Spinal cord (tissue), 10 donors: ENCODE measurements around the gene PARD3B. TPM values are rescaled to one million over a fixed set of nuclear protein-coding genes. Genes with fewer than 3 reads are reported as not detected.

ENCODE experiments used
- DNase-seq, 6 donors: peaks; one replicate each; pipeline versions ENCODE4 v3.0.0 to v3.0.0-alpha.2; 2013 to 2015; ENCODE audit warnings: low spot score in 6 of 6, low read depth in 4 of 6
- H3K27ac ChIP-seq: one replicate; pipeline ENCODE4 v1.5.1; 2013; ENCODE audit warnings: low read depth, low read length, control low read depth
- H3K27me3 ChIP-seq: one replicate; pipeline ENCODE4 v1.6.1; 2013; ENCODE audit warnings: low read length; ENCODE audit not compliant: control insufficient read depth, insufficient read depth
- H3K36me3 ChIP-seq: one replicate; pipeline ENCODE4 v1.6.1; 2013; ENCODE audit warnings: low read length; ENCODE audit not compliant: control insufficient read depth, insufficient read depth
- H3K4me1 ChIP-seq: one replicate; pipeline ENCODE4 v1.6.1; 2013; ENCODE audit warnings: low read length; ENCODE audit not compliant: control insufficient read depth, insufficient read depth
- H3K4me3 ChIP-seq: one replicate; pipeline ENCODE4 v1.5.1; 2013; ENCODE audit warnings: low read depth, low read length, control low read depth
- H3K9me3 ChIP-seq: one replicate; pipeline ENCODE4 v1.6.1; 2013; ENCODE audit warnings: low read length; ENCODE audit not compliant: control insufficient read depth, insufficient read depth
- WGBS: methylation state at CpG from one replicate; pipeline ENCODE4 v1.1.5; 2013; ENCODE audit warnings: missing lambda C conversion rate; ENCODE audit not compliant: insufficient coverage; 5-methylcytosine and 5-hydroxymethylcytosine counted together
- polyA plus RNA-seq, 2 donors: library from polyadenylated mRNA; unstranded; fragments of 120-200 nt; gene quantifications; one replicate each; pipeline ENCODE4 v1.2.1, GENCODE V29; 2013; ENCODE audit not compliant: insufficient read length in 2 of 2
- total RNA-seq, 2 donors: library from RNA; depleted of rRNA in 1 of 2; stranded (reverse); fragments of 120-200 nt in 1 of 2; fragments of >200 nt in 1 of 2; gene quantifications; one replicate each; pipeline versions ENCODE4 v1.2.3 to v1.2.4, GENCODE V29; 2013 to 2014
- donor health status: healthy.

The PARD3B gene
- total and polyA plus RNA-seq, 4 donors: 10.8 to 34.6 (median 22.1) TPM

GRCh38 chr2:204799791-204800190, 254.5 kb downstream of the PARD3B start:
- Histone ChIP-seq H3K27me3 (no peaks in the 10 kb centered on the region), H3K9me3 (no peaks in the 10 kb centered on the region), H3K4me3 (no peak overlapping the region), H3K36me3 (no peaks in the 10 kb centered on the region), H3K4me1 (no peaks in the 10 kb centered on the region), H3K27ac (no peak overlapping the region)
- no peak for DNase-seq
- no CpG with 5 or more reads among the region's 2 CpGs for WGBS

GRCh38 chr2:204808494-204808893, 263.2 kb downstream of the PARD3B start:
- Histone ChIP-seq H3K4me3 (no peak overlapping the region), H3K27ac (no peak overlapping the region), H3K36me3 (no peaks in the 10 kb centered on the region), H3K9me3 (peaks cover 13% of the 10 kb centered on the region), H3K4me1 (no peaks in the 10 kb centered on the region), H3K27me3 (no peaks in the 10 kb centered on the region)
- DNase-seq: no peak

- Histone ChIP-seq H3K36me3 (no peaks in the 10 kb centered on the region), H3K4me3 (no peak overlapping the region), H3K4me1 (no peaks in the 10 kb centered on the region), H3K27me3 (no peaks in the 10 kb centered on the region), H3K9me3 (peaks cover 4% of the 10 kb centered on the region), H3K27ac (no peak overlapping the region)
- 92% methylated on average over 3 of the region's 5 CpGs for WGBS
- peak in 1 of 6 donors; percentile 29 for DNase-seq
These were observed 279.6 kb downstream of the PARD3B start for GRCh38 chr2:204824751-204825453.

- Histone ChIP-seq H3K36me3 (no peaks in the 10 kb centered on the region), H3K9me3 (peaks cover 4% of the 10 kb centered on the region), H3K27ac (no peak overlapping the region), H3K27me3 (no peaks in the 10 kb centered on the region), H3K4me3 (no peak overlapping the region), H3K4me1 (no peaks in the 10 kb centered on the region)
- WGBS: no CpG with 5 or more reads among the region's 5 CpGs
- DNase-seq: no peak
These were observed 280.4 kb downstream of the PARD3B start for GRCh38 chr2:204825681-204826080.

GRCh38 chr2:204827701-204828590, 282.7 kb downstream of the PARD3B start:
- Histone ChIP-seq H3K27me3 (no peaks in the 10 kb centered on the region), H3K27ac (no peak overlapping the region), H3K36me3 (no peaks in the 10 kb centered on the region), H3K4me3 (no peak overlapping the region), H3K4me1 (no peaks in the 10 kb centered on the region), H3K9me3 (no peaks in the 10 kb centered on the region)
- WGBS: 64% methylated on average over 2 of the region's 9 CpGs
- DNase-seq: peak in 2 of 6 donors; percentile 38 to 70

- no peaks in the 10 kb centered on the region for H3K36me3 ChIP-seq
- H3K27me3 ChIP-seq: no peaks in the 10 kb centered on the region
- no peak overlapping the region for H3K4me3 ChIP-seq
- H3K4me1 ChIP-seq: no peaks in the 10 kb centered on the region
- WGBS: 92% methylated on average over 2 of the region's 3 CpGs
- H3K27ac ChIP-seq: no peak overlapping the region
- H3K9me3 ChIP-seq: no peaks in the 10 kb centered on the region
- peak in 1 of 6 donors; percentile 20 for DNase-seq
These were observed 289.6 kb downstream of the PARD3B start for GRCh38 chr2:204834716-204835384.

GRCh38 chr2:204835786-204836185, 290.5 kb downstream of the PARD3B start:
- no CpG with 5 or more reads among the region's 3 CpGs for WGBS
- Histone ChIP-seq H3K36me3 (no peaks in the 10 kb centered on the region), H3K27ac (no peak overlapping the region), H3K4me3 (no peak overlapping the region), H3K4me1 (no peaks in the 10 kb centered on the region), H3K27me3 (no peaks in the 10 kb centered on the region), H3K9me3 (no peaks in the 10 kb centered on the region)
- DNase-seq: no peak

GRCh38 chr2:204840504-204840903, 295.2 kb downstream of the PARD3B start:
- Histone ChIP-seq H3K27ac (no peak overlapping the region), H3K9me3 (no peaks in the 10 kb centered on the region)

GRCh38 chr2:204842068-204842467, 296.8 kb downstream of the PARD3B start:
- no peaks in the 10 kb centered on the region for H3K9me3 ChIP-seq
- peak in 1 of 6 donors; percentile 67 for DNase-seq
- H3K27ac ChIP-seq: no peak overlapping the region
- H3K4me3 ChIP-seq: no peak overlapping the region
- H3K4me1 ChIP-seq: no peaks in the 10 kb centered on the region
- H3K27me3 ChIP-seq: no peaks in the 10 kb centered on the region
- no peaks in the 10 kb centered on the region for H3K36me3 ChIP-seq
- no CpG with 5 or more reads among the region's 1 CpG for WGBS

More at GRCh38 chr2:204840504-204840903, 295.2 kb downstream of the PARD3B start:
- Histone ChIP-seq H3K4me3 (no peak overlapping the region), H3K27me3 (no peaks in the 10 kb centered on the region), H3K36me3 (no peaks in the 10 kb centered on the region), H3K4me1 (no peaks in the 10 kb centered on the region)
- DNase-seq: no peak
- no CpG with 5 or more reads among the region's 5 CpGs for WGBS
